ENCODE results near the gene LMNTD1. TPM values are rescaled to one million over a fixed set of nuclear protein-coding genes. Genes with fewer than 3 reads are reported as not detected.

Gene LMNTD1
- total RNA-seq, 6 donors from 2014 or later: 1.6 to 17.8 (median 5.8) TPM; not detected in 1

- ATAC-seq (ENCODE audit: low FRiP score in 2 of 2): no peak
- no peaks in the 10 kb centered on the region for H3K4me1 ChIP-seq
- H3K27me3 ChIP-seq: no peaks in the 10 kb centered on the region
- WGBS, 2 donors: 95 to 97% methylated on average over 1 of the region's 1 CpG
- H3K9me3 ChIP-seq: no peaks in the 10 kb centered on the region
- DNase-seq: no peak
- no peak overlapping the region for H3K4me3 ChIP-seq
- no peak overlapping the region for H3K27ac ChIP-seq
- no peaks in the 10 kb centered on the region for H3K36me3 ChIP-seq
- no peak for TF ChIP-seq POLR2AphosphoS5 (IDR thresholded peaks at IDR 0.05)
- no peak for TF ChIP-seq EP300 (IDR thresholded peaks at IDR 0.05)
- TF ChIP-seq POLR2A (IDR thresholded peaks at IDR 0.05): no peak
- TF ChIP-seq CTCF (IDR thresholded peaks at IDR 0.05): no peak
Observed at GRCh38 chr12:25533150-25533549, 19.9 kb downstream of the LMNTD1 start.

- no peak for DNase-seq
- H3K4me3 ChIP-seq: no peak overlapping the region
- H3K27ac ChIP-seq: no peak overlapping the region
- H3K36me3 ChIP-seq: no peaks in the 10 kb centered on the region
- no peak for ATAC-seq (ENCODE audit: low FRiP score in 2 of 2)
- 47 to 48% methylated on average over 2 of the region's 2 CpGs for WGBS, 2 donors
- no peaks in the 10 kb centered on the region for H3K27me3 ChIP-seq
- no peaks in the 10 kb centered on the region for H3K9me3 ChIP-seq
- TF ChIP-seq CTCF (IDR thresholded peaks at IDR 0.05): no peak
- no peak for TF ChIP-seq EP300 (IDR thresholded peaks at IDR 0.05)
- no peaks in the 10 kb centered on the region for H3K4me1 ChIP-seq
Observed at GRCh38 chr12:25531502-25532052, 21.5 kb downstream of the LMNTD1 start.

- Histone ChIP-seq H3K4me1 (no peaks in the 10 kb centered on the region), H3K4me3 (no peak overlapping the region), H3K9me3 (no peaks in the 10 kb centered on the region), H3K27me3 (no peaks in the 10 kb centered on the region), H3K27ac (no peak overlapping the region), H3K36me3 (no peaks in the 10 kb centered on the region)
- ATAC-seq (ENCODE audit: low FRiP score in 2 of 2) (no peak), DNase-seq (no peak)
- TF ChIP-seq POLR2A (IDR thresholded peaks at IDR 0.05) (no peak), CTCF (IDR thresholded peaks at IDR 0.05) (no peak), EP300 (IDR thresholded peaks at IDR 0.05) (no peak), POLR2AphosphoS5 (IDR thresholded peaks at IDR 0.05) (no peak)
Observed at GRCh38 chr12:25529738-25530137, 23.3 kb downstream of the LMNTD1 start.

- no peak overlapping the region for H3K4me3 ChIP-seq
- ATAC-seq (ENCODE audit: low FRiP score in 2 of 2) (no peak), DNase-seq (no peak)
- no peaks in the 10 kb centered on the region for H3K9me3 ChIP-seq
- whole genome bisulfite sequencing, 2 donors: 54 to 57% methylated on average over 3 of the region's 3 CpGs
- no peaks in the 10 kb centered on the region for H3K36me3 ChIP-seq
- H3K27me3 ChIP-seq: no peaks in the 10 kb centered on the region
- no peaks in the 10 kb centered on the region for H3K4me1 ChIP-seq
- TF ChIP-seq POLR2AphosphoS5 (IDR thresholded peaks at IDR 0.05) (no peak), POLR2A (IDR thresholded peaks at IDR 0.05) (no peak), EP300 (IDR thresholded peaks at IDR 0.05) (no peak), CTCF (IDR thresholded peaks at IDR 0.05) (no peak)
- H3K27ac ChIP-seq: no peak overlapping the region
Observed at GRCh38 chr12:25526778-25527177, 26.3 kb downstream of the LMNTD1 start.

GRCh38 chr12:25524366-25524765 is 28.7 kb downstream of the LMNTD1 start:
- H3K4me1 ChIP-seq: no peaks in the 10 kb centered on the region

More at GRCh38 chr12:25524366-25524765, 28.7 kb downstream of the LMNTD1 start:
- no peak overlapping the region for H3K4me3 ChIP-seq
- H3K9me3 ChIP-seq: no peaks in the 10 kb centered on the region
- no peak for ATAC-seq (ENCODE audit: low FRiP score in 2 of 2)
- TF ChIP-seq EP300 (IDR thresholded peaks at IDR 0.05): no peak
- H3K27ac ChIP-seq: no peak overlapping the region
- H3K36me3 ChIP-seq: no peaks in the 10 kb centered on the region
- no peak for DNase-seq
- no peaks in the 10 kb centered on the region for H3K27me3 ChIP-seq

Measured in upper lobe of left lung (tissue), 6 donors.